ENCODE measurements around the gene DUSP6. TPM values are rescaled to one million over a fixed set of nuclear protein-coding genes. Genes with fewer than 3 reads are reported as not detected.

DUSP6 gene
- total and polyA plus RNA-seq, 2 of the 13 experiments (the other 11 are each of a cell fraction or from before 2014, with no cell fraction given) = 40.9 to 161 TPM

DNA sequence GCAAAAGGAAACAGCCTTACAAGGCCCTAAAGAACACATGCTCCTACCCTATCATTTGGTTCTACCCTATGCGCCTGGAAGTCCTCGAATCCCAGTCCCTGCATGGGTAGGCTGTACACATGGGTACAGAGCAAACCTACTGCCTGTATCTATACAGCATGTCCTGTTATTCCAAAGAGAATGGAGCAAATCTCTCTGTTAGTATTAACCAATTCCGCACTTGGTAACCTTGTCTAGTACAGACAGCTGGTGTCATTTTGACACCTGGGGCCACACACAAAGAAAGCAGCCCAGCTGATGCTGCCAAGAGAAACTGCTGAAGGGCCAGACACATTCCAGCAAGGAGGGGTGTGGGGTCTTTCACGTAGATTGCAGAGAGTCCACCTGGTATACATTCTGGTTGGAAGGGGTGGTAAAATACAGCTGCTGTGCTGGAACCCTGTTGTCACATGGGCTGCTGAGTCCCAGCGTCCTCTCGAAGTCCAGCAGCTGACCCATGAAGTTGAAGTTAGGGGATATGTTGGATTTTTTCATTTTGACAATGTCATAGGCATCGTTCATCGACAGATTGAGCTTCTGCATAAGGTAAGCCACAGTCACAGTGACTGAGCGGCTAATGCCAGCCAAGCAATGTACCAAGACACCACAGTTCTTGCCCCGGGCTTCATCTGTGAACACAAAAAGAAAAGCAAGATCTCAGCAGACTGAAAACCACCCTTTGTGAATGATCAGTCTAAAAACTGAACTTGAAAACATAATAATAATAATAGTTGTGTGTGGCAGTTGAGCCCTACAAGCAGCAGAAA is 3.2 kb downstream of the DUSP6 start (continued):
- TF ChIP-seq ZBTB38 (CRISPR knock-in tag; IDR thresholded peaks at IDR 0.05) (no peak), ZNF343 (CRISPR knock-in tag; IDR thresholded peaks at IDR 0.05) (no peak), BRCA1 (CRISPR knock-in tag; IDR thresholded peaks at IDR 0.05) (0 out of 2 replicates have a peak, but pooled peaks have one; percentile 51), ZNF331 (CRISPR knock-in tag; IDR thresholded peaks at IDR 0.05) (no peak), GATAD2A (CRISPR knock-in tag; IDR thresholded peaks at IDR 0.05) (no peak), ZNF772 (CRISPR knock-in tag; IDR thresholded peaks at IDR 0.05) (no peak), ETV6 (CRISPR knock-in tag; conservative IDR thresholded peaks at IDR 0.05) (no peak), ZZZ3 (CRISPR knock-in tag; IDR thresholded peaks at IDR 0.05; ENCODE audit: borderline replicate concordance) (no peak), DNMT1 (CRISPR knock-in tag; IDR thresholded peaks at IDR 0.05) (no peak), HNF4A (CRISPR knock-in tag; IDR thresholded peaks at IDR 0.05) (no peak), ZNF382 (CRISPR knock-in tag; IDR thresholded peaks at IDR 0.05; ENCODE audit: borderline replicate concordance) (no peak), RXRB (CRISPR knock-in tag; IDR thresholded peaks at IDR 0.05; ENCODE audit: borderline replicate concordance) (no peak), ZNF598 (CRISPR knock-in tag; IDR thresholded peaks at IDR 0.05; ENCODE audit: borderline replicate concordance) (0 out of 2 replicates have a peak, but pooled peaks have one; percentile 46), STAG1 (CRISPR knock-in tag; IDR thresholded peaks at IDR 0.05) (no peak)
- TF ChIP-seq, protein P1, sequence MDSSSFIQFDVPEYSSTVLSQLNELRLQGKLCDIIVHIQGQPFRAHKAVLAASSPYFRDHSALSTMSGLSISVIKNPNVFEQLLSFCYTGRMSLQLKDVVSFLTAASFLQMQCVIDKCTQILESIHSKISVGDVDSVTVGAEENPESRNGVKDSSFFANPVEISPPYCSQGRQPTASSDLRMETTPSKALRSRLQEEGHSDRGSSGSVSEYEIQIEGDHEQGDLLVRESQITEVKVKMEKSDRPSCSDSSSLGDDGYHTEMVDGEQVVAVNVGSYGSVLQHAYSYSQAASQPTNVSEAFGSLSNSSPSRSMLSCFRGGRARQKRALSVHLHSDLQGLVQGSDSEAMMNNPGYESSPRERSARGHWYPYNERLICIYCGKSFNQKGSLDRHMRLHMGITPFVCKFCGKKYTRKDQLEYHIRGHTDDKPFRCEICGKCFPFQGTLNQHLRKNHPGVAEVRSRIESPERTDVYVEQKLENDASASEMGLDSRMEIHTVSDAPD (CRISPR knock-in tag; IDR thresholded peaks at IDR 0.05) = peak; percentile 60; the same call in 1 of the 2 replicates
- TF ChIP-seq, protein P2, sequence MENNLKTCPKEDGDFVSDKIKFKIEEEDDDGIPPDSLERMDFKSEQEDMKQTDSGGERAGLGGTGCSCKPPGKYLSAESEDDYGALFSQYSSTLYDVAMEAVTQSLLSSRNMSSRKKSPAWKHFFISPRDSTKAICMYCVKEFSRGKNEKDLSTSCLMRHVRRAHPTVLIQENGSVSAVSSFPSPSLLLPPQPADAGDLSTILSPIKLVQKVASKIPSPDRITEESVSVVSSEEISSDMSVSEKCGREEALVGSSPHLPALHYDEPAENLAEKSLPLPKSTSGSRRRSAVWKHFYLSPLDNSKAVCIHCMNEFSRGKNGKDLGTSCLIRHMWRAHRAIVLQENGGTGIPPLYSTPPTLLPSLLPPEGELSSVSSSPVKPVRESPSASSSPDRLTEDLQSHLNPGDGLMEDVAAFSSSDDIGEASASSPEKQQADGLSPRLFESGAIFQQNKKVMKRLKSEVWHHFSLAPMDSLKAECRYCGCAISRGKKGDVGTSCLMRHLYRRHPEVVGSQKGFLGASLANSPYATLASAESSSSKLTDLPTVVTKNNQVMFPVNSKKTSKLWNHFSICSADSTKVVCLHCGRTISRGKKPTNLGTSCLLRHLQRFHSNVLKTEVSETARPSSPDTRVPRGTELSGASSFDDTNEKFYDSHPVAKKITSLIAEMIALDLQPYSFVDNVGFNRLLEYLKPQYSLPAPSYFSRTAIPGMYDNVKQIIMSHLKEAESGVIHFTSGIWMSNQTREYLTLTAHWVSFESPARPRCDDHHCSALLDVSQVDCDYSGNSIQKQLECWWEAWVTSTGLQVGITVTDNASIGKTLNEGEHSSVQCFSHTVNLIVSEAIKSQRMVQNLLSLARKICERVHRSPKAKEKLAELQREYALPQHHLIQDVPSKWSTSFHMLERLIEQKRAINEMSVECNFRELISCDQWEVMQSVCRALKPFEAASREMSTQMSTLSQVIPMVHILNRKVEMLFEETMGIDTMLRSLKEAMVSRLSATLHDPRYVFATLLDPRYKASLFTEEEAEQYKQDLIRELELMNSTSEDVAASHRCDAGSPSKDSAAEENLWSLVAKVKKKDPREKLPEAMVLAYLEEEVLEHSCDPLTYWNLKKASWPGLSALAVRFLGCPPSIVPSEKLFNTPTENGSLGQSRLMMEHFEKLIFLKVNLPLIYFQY (CRISPR knock-in tag; IDR thresholded peaks at IDR 0.05; ENCODE audit: borderline replicate concordance) = no peak
- TF ChIP-seq, protein P3, sequence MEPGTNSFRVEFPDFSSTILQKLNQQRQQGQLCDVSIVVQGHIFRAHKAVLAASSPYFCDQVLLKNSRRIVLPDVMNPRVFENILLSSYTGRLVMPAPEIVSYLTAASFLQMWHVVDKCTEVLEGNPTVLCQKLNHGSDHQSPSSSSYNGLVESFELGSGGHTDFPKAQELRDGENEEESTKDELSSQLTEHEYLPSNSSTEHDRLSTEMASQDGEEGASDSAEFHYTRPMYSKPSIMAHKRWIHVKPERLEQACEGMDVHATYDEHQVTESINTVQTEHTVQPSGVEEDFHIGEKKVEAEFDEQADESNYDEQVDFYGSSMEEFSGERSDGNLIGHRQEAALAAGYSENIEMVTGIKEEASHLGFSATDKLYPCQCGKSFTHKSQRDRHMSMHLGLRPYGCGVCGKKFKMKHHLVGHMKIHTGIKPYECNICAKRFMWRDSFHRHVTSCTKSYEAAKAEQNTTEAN (CRISPR knock-in tag; conservative IDR thresholded peaks at IDR 0.05) = 0 out of 2 replicates have a peak, but pooled peaks have one; percentile 37
- TF ChIP-seq, protein P4, sequence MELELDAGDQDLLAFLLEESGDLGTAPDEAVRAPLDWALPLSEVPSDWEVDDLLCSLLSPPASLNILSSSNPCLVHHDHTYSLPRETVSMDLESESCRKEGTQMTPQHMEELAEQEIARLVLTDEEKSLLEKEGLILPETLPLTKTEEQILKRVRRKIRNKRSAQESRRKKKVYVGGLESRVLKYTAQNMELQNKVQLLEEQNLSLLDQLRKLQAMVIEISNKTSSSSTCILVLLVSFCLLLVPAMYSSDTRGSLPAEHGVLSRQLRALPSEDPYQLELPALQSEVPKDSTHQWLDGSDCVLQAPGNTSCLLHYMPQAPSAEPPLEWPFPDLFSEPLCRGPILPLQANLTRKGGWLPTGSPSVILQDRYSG (CRISPR knock-in tag; IDR thresholded peaks at IDR 0.05) = no peak
- TF ChIP-seq, protein P5, sequence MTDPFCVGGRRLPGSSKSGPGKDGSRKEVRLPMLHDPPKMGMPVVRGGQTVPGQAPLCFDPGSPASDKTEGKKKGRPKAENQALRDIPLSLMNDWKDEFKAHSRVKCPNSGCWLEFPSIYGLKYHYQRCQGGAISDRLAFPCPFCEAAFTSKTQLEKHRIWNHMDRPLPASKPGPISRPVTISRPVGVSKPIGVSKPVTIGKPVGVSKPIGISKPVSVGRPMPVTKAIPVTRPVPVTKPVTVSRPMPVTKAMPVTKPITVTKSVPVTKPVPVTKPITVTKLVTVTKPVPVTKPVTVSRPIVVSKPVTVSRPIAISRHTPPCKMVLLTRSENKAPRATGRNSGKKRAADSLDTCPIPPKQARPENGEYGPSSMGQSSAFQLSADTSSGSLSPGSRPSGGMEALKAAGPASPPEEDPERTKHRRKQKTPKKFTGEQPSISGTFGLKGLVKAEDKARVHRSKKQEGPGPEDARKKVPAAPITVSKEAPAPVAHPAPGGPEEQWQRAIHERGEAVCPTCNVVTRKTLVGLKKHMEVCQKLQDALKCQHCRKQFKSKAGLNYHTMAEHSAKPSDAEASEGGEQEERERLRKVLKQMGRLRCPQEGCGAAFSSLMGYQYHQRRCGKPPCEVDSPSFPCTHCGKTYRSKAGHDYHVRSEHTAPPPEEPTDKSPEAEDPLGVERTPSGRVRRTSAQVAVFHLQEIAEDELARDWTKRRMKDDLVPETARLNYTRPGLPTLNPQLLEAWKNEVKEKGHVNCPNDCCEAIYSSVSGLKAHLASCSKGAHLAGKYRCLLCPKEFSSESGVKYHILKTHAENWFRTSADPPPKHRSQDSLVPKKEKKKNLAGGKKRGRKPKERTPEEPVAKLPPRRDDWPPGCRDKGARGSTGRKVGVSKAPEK (CRISPR knock-in tag; IDR thresholded peaks at IDR 0.05; ENCODE audit: borderline replicate concordance) = 0 out of 2 replicates have a peak, but pooled peaks have one; percentile 18
